DND-41 (cell line): Measurements from ENCODE around the gene MAP2K5.

Source experiments
- EZH2 ChIP-seq: IDR thresholded peaks from 3 replicates; pipeline ENCODE4 v1.6.1; 2012; ENCODE audit warnings: borderline replicate concordance, low read depth, mild to moderate bottlenecking, moderate library complexity, low read length, inconsistent platforms; ENCODE audit not compliant: severe bottlenecking
- TF ChIP-seq, protein P1 (sequence below): IDR thresholded peaks from 2 replicates; pipeline ENCODE4 v1.5.1; 2012; ENCODE audit warnings: borderline replicate concordance, low read length, moderate library complexity, mild to moderate bottlenecking; ENCODE audit not compliant: poor library complexity, severe bottlenecking; ENCODE audit errors: extremely low read depth

GRCh38 chr15:67829647-67830504 is 287.4 kb downstream of the MAP2K5 start:
- TF ChIP-seq, protein P1, sequence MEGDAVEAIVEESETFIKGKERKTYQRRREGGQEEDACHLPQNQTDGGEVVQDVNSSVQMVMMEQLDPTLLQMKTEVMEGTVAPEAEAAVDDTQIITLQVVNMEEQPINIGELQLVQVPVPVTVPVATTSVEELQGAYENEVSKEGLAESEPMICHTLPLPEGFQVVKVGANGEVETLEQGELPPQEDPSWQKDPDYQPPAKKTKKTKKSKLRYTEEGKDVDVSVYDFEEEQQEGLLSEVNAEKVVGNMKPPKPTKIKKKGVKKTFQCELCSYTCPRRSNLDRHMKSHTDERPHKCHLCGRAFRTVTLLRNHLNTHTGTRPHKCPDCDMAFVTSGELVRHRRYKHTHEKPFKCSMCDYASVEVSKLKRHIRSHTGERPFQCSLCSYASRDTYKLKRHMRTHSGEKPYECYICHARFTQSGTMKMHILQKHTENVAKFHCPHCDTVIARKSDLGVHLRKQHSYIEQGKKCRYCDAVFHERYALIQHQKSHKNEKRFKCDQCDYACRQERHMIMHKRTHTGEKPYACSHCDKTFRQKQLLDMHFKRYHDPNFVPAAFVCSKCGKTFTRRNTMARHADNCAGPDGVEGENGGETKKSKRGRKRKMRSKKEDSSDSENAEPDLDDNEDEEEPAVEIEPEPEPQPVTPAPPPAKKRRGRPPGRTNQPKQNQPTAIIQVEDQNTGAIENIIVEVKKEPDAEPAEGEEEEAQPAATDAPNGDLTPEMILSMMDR = no peak
- no peak for TF ChIP-seq EZH2
